ENCODE results near the gene IPCEF1.
"Not testable (repeated sequence)": the region's sequence is repeated elsewhere in the genome, so short reads cannot be mapped to it uniquely, and the experiment has no call there.

IPCEF1 gene

GRCh38 chr6:154249499-154250298 lies 106.9 kb downstream of the IPCEF1 start:
- H3K4me3 ChIP-seq (ENCODE audit: low read depth, low read length), result no peak overlapping the region

GRCh38 chr6:154247119-154247861 lies 109.3 kb downstream of the IPCEF1 start:
- H3K4me3 ChIP-seq (ENCODE audit: low read depth, low read length), result peak overlapping the region; percentile 14

- H3K4me3 ChIP-seq (ENCODE audit: low read depth, low read length), result no peak overlapping the region
Observed at GRCh38 chr6:154246723-154247118, 109.9 kb downstream of the IPCEF1 start.

GRCh38 chr6:154245506-154245905 lies 111.1 kb downstream of the IPCEF1 start:
- H3K4me3 ChIP-seq (ENCODE audit: low read depth, low read length), result no peak overlapping the region

GRCh38 chr6:154243793-154244750 lies 112.5 kb downstream of the IPCEF1 start:
- no peak overlapping the region for H3K4me3 ChIP-seq (ENCODE audit: low read depth, low read length)

- no peak overlapping the region for H3K4me3 ChIP-seq (ENCODE audit: low read depth, low read length)
Observed at GRCh38 chr6:154242617-154243357, 113.8 kb downstream of the IPCEF1 start.

GRCh38 chr6:154241581-154241980 lies 115.0 kb downstream of the IPCEF1 start:
- no peak overlapping the region for H3K4me3 ChIP-seq (ENCODE audit: low read depth, low read length)

GRCh38 chr6:154241061-154241460 lies 115.5 kb downstream of the IPCEF1 start:
- H3K4me3 ChIP-seq (ENCODE audit: low read depth, low read length), result not testable (repeated sequence)

- no peak overlapping the region for H3K4me3 ChIP-seq (ENCODE audit: low read depth, low read length)
Observed at GRCh38 chr6:154239392-154239791, 117.2 kb downstream of the IPCEF1 start.

GRCh38 chr6:154238831-154239230 lies 117.8 kb downstream of the IPCEF1 start:
- no peak overlapping the region for H3K4me3 ChIP-seq (ENCODE audit: low read depth, low read length)

- no peak overlapping the region for H3K4me3 ChIP-seq (ENCODE audit: low read depth, low read length)
Observed at GRCh38 chr6:154236646-154237301, 119.8 kb downstream of the IPCEF1 start.

- no peak overlapping the region for H3K4me3 ChIP-seq (ENCODE audit: low read depth, low read length)
Observed at GRCh38 chr6:154234019-154234772, 122.4 kb downstream of the IPCEF1 start.

- no peak overlapping the region for H3K4me3 ChIP-seq (ENCODE audit: low read depth, low read length)
Observed at GRCh38 chr6:154233383-154233782, 123.2 kb downstream of the IPCEF1 start.

GRCh38 chr6:154232013-154232910 lies 124.3 kb downstream of the IPCEF1 start:
- no peak overlapping the region for H3K4me3 ChIP-seq (ENCODE audit: low read depth, low read length)

- H3K4me3 ChIP-seq (ENCODE audit: low read depth, low read length), result no peak overlapping the region
Observed at GRCh38 chr6:154230910-154231595, 125.5 kb downstream of the IPCEF1 start.

- H3K4me3 ChIP-seq (ENCODE audit: low read depth, low read length), result no peak overlapping the region
Observed at GRCh38 chr6:154230393-154230792, 126.2 kb downstream of the IPCEF1 start.

- no peak overlapping the region for H3K4me3 ChIP-seq (ENCODE audit: low read depth, low read length)
Observed at GRCh38 chr6:154229786-154230185, 126.8 kb downstream of the IPCEF1 start.

GRCh38 chr6:154228521-154228905 lies 128.1 kb downstream of the IPCEF1 start:
- no peak overlapping the region for H3K4me3 ChIP-seq (ENCODE audit: low read depth, low read length)
